Esophagus squamous epithelium (tissue), 4 donors: ENCODE measurements around the gene CLSTN2.

Experiments
- CTCF ChIP-seq, 6 experiments: fragments of 450-650 bp in 4 of 6; fragments of 200-600 bp in 2 of 6; sonication (generic) in 2 of 6; IDR thresholded peaks; one replicate each; pipeline ENCODE4 v1.5.1; 2016 to 2019; ENCODE audit warnings: antibody characterized with exemption in 6 of 6, mild to moderate bottlenecking in 4 of 6, moderate library complexity in 4 of 6
- POLR2A ChIP-seq, 4 donors: fragments of 450-650 bp; IDR thresholded peaks; one replicate each; pipeline ENCODE4 v1.6.1; 2017; ENCODE audit warnings: antibody characterized with exemption in 4 of 4, mild to moderate bottlenecking in 4 of 4, moderate library complexity in 3 of 4

GRCh38 chr3:140013220-140013619, 78.2 kb downstream of the CLSTN2 start:
- TF ChIP-seq CTCF (IDR thresholded peaks at IDR 0.05) (no peak), POLR2A (IDR thresholded peaks at IDR 0.05) (no peak)
